SK-N-MC (cell line): ENCODE measurements around the gene GRAMD1C.

Experiments
- EZH2 ChIP-seq: fragments of 200-600 bp; sonication (generic); IDR thresholded peaks from one replicate; pipeline ENCODE4 v1.6.1; 2017; ENCODE audit warnings: antibody characterized with exemption
- POLR2AphosphoS5 ChIP-seq: IDR thresholded peaks from 2 replicates; pipeline ENCODE4 v1.6.1; 2012; ENCODE audit warnings: mild to moderate bottlenecking, low read depth, low read length, borderline replicate concordance

- TF ChIP-seq POLR2AphosphoS5 (no peak), EZH2 (no peak)
These were observed 13.9 kb downstream of the GRAMD1C start for GRCh38 chr3:113852506-113852905.
